HCT116 (cell line): ENCODE measurements around the gene GRIA1. TPM values are rescaled to one million over a fixed set of nuclear protein-coding genes. Genes with fewer than 3 reads are reported as not detected.

Source experiments
- ATAC-seq: fragments of 200-7000 bp; cut with Tn5 transposase; 2 replicates; pipeline ENCODE4 v1.9.1; 2020; ENCODE audit warnings: mild to moderate bottlenecking, moderate library complexity
- BruUV-seq: library from RNA; stranded (reverse); fragments of 400-500 nt; replicated peaks from 2 replicates; lab custom pipeline; 2021; lab: Mats Ljungman, UMichigan
- CTCF ChIA-PET: fragments of 300-600 bp; sonication (Branson Sonifier 250); formaldehyde crosslinking; loops from one replicate; lab custom pipeline; 2021; ENCODE audit warnings: antibody characterized with exemption; lab: Charles Lee
- POLR2A ChIA-PET: fragments of 300-600, 350-600 bp; sonication (Branson Sonifier 250); formaldehyde crosslinking; loops from one replicate; lab custom pipeline; 2021; ENCODE audit warnings: antibody characterized with exemption; lab: Charles Lee
- RAD21 ChIA-PET, 2 experiments: fragments of 300-600 bp; sonication (Branson Sonifier 250); formaldehyde crosslinking; loops; one replicate each; lab custom pipeline; 2023; ENCODE audit warnings: low total read pairs in 2 of 2; ENCODE audit not compliant: uncharacterized antibody in 2 of 2, unreplicated experiment in 2 of 2, low non-redundant PET in 1 of 2; lab: Charles Lee
- DNase-seq: peaks from one replicate; pipeline ENCODE4 v3.0.0-alpha.2; 2010; ENCODE audit warnings: low read depth, low spot score
- H2AFZ ChIP-seq: fragments of 200-600 bp; shearing (Covaris generic), sonication (generic); 2 replicates; pipeline ENCODE4 v1.6.1; 2017; ENCODE audit warnings: low read depth, mixed run types, mixed read lengths, antibody characterized with exemption, low read length; ENCODE audit not compliant: poor library complexity, severe bottlenecking
- H3K27ac ChIP-seq: 2 replicates; pipeline ENCODE4 v1.5.1; 2012; ENCODE audit warnings: low read depth, low read length
- H3K27me3 ChIP-seq: fragments of 200-600 bp; sonication (generic); 2 replicates; pipeline ENCODE4 v1.6.1; 2016; ENCODE audit warnings: mixed run types, low read length, mixed read lengths; ENCODE audit not compliant: insufficient read depth
- H3K36me3 ChIP-seq, 2 experiments: fragments of 200-500 bp in 1 of 2; fragments of 200-600 bp in 1 of 2; sonication (Bioruptor generic) in 1 of 2; sonication (generic) in 1 of 2; 2 replicates each; pipeline versions ENCODE4 v1.5.1 to v1.6.1; 2014 to 2016; ENCODE audit warnings: low read length in 2 of 2, inconsistent platforms in 1 of 2, mixed read lengths in 1 of 2, mixed run types in 1 of 2; ENCODE audit not compliant: insufficient read depth in 2 of 2, control insufficient read depth in 1 of 2
- H3K4me1 ChIP-seq, 2 experiments: fragments of 200-600 bp in 1 of 2; sonication (generic) in 1 of 2; 2 replicates each; pipeline versions ENCODE4 v1.5.1 to v1.6.1; 2012 to 2017; ENCODE audit warnings: low read length in 2 of 2, inconsistent platforms in 1 of 2, mild to moderate bottlenecking in 1 of 2, mixed read lengths in 1 of 2, mixed run types in 1 of 2, moderate library complexity in 1 of 2; ENCODE audit not compliant: insufficient read depth in 2 of 2, control insufficient read depth in 1 of 2
- H3K4me2 ChIP-seq: fragments of 200-600 bp; sonication (generic); 2 replicates; pipeline ENCODE4 v1.6.1; 2017; ENCODE audit warnings: mixed run types, low read length, mixed read lengths
- H3K4me3 ChIP-seq, 2 experiments: fragments of 200-600 bp in 1 of 2; sonication (generic) in 1 of 2; replicated peaks in 1 of 2; 2 replicates each; pipeline ENCODE4 v1.5.1; 2011 to 2016; ENCODE audit warnings: low read length in 2 of 2, control low read depth in 1 of 2, low read depth in 1 of 2, mild to moderate bottlenecking in 1 of 2, mixed read lengths in 1 of 2, mixed run types in 1 of 2
- H3K79me2 ChIP-seq: fragments of 200-600 bp; sonication (generic); 2 replicates; pipeline ENCODE4 v1.6.1; 2017; ENCODE audit warnings: mild to moderate bottlenecking, mixed run types, low read length, moderate library complexity, mixed read lengths; ENCODE audit not compliant: insufficient read depth
- H3K9ac ChIP-seq: fragments of 200-600 bp; sonication (generic); 2 replicates; pipeline ENCODE4 v1.6.1; 2016; ENCODE audit warnings: low read length, mixed read lengths
- H3K9me2 ChIP-seq: fragments of 200-600 bp; sonication (generic), shearing (Covaris generic); 2 replicates; pipeline ENCODE4 v1.6.1; 2017; ENCODE audit warnings: mixed run types, mild to moderate bottlenecking, moderate library complexity; ENCODE audit not compliant: insufficient read depth
- H3K9me3 ChIP-seq, 2 experiments: fragments of 200-500 bp in 1 of 2; fragments of 200-600 bp in 1 of 2; sonication (Bioruptor generic) in 1 of 2; sonication (generic) in 1 of 2; 2 replicates each; pipeline ENCODE4 v1.6.1; 2014 to 2017; ENCODE audit warnings: low read length in 2 of 2, mixed read lengths in 2 of 2, inconsistent platforms in 1 of 2, low read depth in 1 of 2, mild to moderate bottlenecking in 1 of 2, mixed run types in 1 of 2, moderate library complexity in 1 of 2; ENCODE audit not compliant: control insufficient read depth in 1 of 2, insufficient read depth in 1 of 2
- H4K20me1 ChIP-seq: fragments of 200-600 bp; sonication (generic), shearing (Covaris generic); 2 replicates; pipeline ENCODE4 v1.6.1; 2017; ENCODE audit warnings: mixed run types, mild to moderate bottlenecking, moderate library complexity; ENCODE audit not compliant: insufficient read depth
- CEBPB ChIP-seq: IDR thresholded peaks from 2 replicates; pipeline ENCODE4 v1.6.1; 2012; ENCODE audit warnings: low read depth
- ELF1 ChIP-seq: IDR thresholded peaks from 2 replicates; pipeline ENCODE4 v1.6.1; 2012; ENCODE audit warnings: low read depth, borderline replicate concordance
- POLR2AphosphoS5 ChIP-seq: IDR thresholded peaks from 2 replicates; pipeline ENCODE4 v1.6.1; 2011; ENCODE audit warnings: mild to moderate bottlenecking, low read depth, low read length, moderate library complexity
- RAD21 ChIP-seq: IDR thresholded peaks from 2 replicates; pipeline ENCODE4 v1.6.1; 2012; ENCODE audit warnings: low read depth, mild to moderate bottlenecking
- SP1 ChIP-seq: IDR thresholded peaks from 2 replicates; pipeline ENCODE4 v1.6.1; 2012; ENCODE audit warnings: low read depth
- SRF ChIP-seq: IDR thresholded peaks from 2 replicates; pipeline ENCODE4 v1.6.1; 2012; ENCODE audit warnings: low read depth
- TCF7L2 ChIP-seq: IDR thresholded peaks from 2 replicates; pipeline ENCODE4 v1.7.0; 2011; ENCODE audit warnings: borderline replicate concordance, inconsistent platforms; ENCODE audit not compliant: insufficient read depth, insufficient read length; ENCODE audit errors: extremely low read depth
- ZNF274 ChIP-seq: fragments of 200-500 bp; sonication (Bioruptor generic); IDR thresholded peaks from 2 replicates; pipeline ENCODE4 v1.6.1; 2014; ENCODE audit warnings: mild to moderate bottlenecking, low read depth, low read length, inconsistent platforms
- intact Hi-C: fragments of 100-400 bp; cut with micrococcal nuclease; formaldehyde crosslinking; loops from 2 replicates; pipeline ENCODE4 v1.10.0; 2022
- total RNA-seq: library from RNA; stranded (reverse); gene quantifications from one replicate; pipeline ENCODE4 v1.2.1, GENCODE V29; 2021; ENCODE audit not compliant: unreplicated experiment
- TF ChIP-seq, protein P1 (sequence below): IDR thresholded peaks from 2 replicates; pipeline ENCODE4 v1.6.1; 2012; ENCODE audit warnings: low read depth
- TF ChIP-seq, protein P2 (sequence below), 3 experiments: fragments of 200-600 bp in 1 of 3; sonication (generic) in 1 of 3; IDR thresholded peaks in 2 of 3; conservative IDR thresholded peaks in 1 of 3; 2 replicates each; pipeline ENCODE4 v1.5.1; 2012 to 2017; ENCODE audit warnings: low read depth in 2 of 3, low read length in 2 of 3, antibody characterized with exemption in 1 of 3, borderline replicate concordance in 1 of 3, control low read depth in 1 of 3, mild to moderate bottlenecking in 1 of 3, mixed read lengths in 1 of 3, mixed run types in 1 of 3, moderate library complexity in 1 of 3; ENCODE audit not compliant: insufficient read depth in 1 of 3
- TF ChIP-seq, protein P3 (sequence below): IDR thresholded peaks from 2 replicates; pipeline ENCODE4 v1.6.1; 2012
- TF ChIP-seq, protein P4 (sequence below): IDR thresholded peaks from 2 replicates; pipeline ENCODE4 v1.6.1; 2011; ENCODE audit warnings: mild to moderate bottlenecking, low read length, moderate library complexity; ENCODE audit not compliant: insufficient replicate concordance; ENCODE audit errors: extremely low read depth
- TF ChIP-seq, protein P5 (sequence below): IDR thresholded peaks from 2 replicates; pipeline ENCODE4 v1.6.1; 2012

The GRIA1 gene
- total RNA-seq, 1 experiment from 2014 or later, result not detected

DNA sequence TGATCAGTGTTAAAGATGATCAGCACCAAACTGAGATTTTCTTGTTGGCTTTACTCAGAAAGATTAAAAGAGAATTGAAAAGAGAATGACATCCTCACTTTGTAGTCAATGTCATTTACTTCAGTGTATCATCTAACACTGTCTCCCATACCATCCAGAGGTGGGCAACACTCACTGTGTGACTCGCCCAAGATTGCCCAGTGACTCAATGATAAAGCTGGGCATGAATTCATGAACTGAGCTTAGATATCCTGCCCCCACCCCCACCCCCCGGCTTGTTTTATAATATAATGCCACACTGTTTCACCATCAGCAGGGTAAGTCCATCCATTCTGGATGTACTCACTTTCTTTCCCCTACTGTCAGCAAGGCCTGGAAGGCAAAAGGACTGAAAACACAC lies 306.1 kb downstream of the GRIA1 start:
- Histone ChIP-seq H3K27ac (no peak overlapping the region), H3K9ac (no peak overlapping the region), H3K4me1 (no peaks in the 10 kb centered on the region), H3K9me2 (no peaks in the 10 kb centered on the region), H2AFZ (no peak overlapping the region), H3K4me3 (no peak overlapping the region), H3K36me3 (no peaks in the 10 kb centered on the region), H3K4me2 (no peak overlapping the region), H3K9me3 (no peaks in the 10 kb centered on the region), H3K79me2 (no peaks in the 10 kb centered on the region), H3K27me3 (peaks cover 9% of the 10 kb centered on the region; the same call in 1 of the 2 replicates), H4K20me1 (no peaks in the 10 kb centered on the region)
- TF ChIP-seq, protein P1, sequence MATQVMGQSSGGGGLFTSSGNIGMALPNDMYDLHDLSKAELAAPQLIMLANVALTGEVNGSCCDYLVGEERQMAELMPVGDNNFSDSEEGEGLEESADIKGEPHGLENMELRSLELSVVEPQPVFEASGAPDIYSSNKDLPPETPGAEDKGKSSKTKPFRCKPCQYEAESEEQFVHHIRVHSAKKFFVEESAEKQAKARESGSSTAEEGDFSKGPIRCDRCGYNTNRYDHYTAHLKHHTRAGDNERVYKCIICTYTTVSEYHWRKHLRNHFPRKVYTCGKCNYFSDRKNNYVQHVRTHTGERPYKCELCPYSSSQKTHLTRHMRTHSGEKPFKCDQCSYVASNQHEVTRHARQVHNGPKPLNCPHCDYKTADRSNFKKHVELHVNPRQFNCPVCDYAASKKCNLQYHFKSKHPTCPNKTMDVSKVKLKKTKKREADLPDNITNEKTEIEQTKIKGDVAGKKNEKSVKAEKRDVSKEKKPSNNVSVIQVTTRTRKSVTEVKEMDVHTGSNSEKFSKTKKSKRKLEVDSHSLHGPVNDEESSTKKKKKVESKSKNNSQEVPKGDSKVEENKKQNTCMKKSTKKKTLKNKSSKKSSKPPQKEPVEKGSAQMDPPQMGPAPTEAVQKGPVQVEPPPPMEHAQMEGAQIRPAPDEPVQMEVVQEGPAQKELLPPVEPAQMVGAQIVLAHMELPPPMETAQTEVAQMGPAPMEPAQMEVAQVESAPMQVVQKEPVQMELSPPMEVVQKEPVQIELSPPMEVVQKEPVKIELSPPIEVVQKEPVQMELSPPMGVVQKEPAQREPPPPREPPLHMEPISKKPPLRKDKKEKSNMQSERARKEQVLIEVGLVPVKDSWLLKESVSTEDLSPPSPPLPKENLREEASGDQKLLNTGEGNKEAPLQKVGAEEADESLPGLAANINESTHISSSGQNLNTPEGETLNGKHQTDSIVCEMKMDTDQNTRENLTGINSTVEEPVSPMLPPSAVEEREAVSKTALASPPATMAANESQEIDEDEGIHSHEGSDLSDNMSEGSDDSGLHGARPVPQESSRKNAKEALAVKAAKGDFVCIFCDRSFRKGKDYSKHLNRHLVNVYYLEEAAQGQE, result no peak
- TF ChIP-seq, protein P2, sequence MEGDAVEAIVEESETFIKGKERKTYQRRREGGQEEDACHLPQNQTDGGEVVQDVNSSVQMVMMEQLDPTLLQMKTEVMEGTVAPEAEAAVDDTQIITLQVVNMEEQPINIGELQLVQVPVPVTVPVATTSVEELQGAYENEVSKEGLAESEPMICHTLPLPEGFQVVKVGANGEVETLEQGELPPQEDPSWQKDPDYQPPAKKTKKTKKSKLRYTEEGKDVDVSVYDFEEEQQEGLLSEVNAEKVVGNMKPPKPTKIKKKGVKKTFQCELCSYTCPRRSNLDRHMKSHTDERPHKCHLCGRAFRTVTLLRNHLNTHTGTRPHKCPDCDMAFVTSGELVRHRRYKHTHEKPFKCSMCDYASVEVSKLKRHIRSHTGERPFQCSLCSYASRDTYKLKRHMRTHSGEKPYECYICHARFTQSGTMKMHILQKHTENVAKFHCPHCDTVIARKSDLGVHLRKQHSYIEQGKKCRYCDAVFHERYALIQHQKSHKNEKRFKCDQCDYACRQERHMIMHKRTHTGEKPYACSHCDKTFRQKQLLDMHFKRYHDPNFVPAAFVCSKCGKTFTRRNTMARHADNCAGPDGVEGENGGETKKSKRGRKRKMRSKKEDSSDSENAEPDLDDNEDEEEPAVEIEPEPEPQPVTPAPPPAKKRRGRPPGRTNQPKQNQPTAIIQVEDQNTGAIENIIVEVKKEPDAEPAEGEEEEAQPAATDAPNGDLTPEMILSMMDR (IDR thresholded peaks at IDR 0.05 in 2 of 3, conservative IDR thresholded peaks at IDR 0.05 in 1 of 3; ENCODE audit: borderline replicate concordance in 1 of 3, insufficient read depth in 1 of 3, low read depth in 2 of 3, low read length in 2 of 3), result no peak
- no peak for TF ChIP-seq POLR2AphosphoS5
- TF ChIP-seq, protein P3, sequence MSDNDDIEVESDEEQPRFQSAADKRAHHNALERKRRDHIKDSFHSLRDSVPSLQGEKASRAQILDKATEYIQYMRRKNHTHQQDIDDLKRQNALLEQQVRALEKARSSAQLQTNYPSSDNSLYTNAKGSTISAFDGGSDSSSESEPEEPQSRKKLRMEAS, result no peak
- no peak for TF ChIP-seq CEBPB
- TF ChIP-seq TCF7L2, result no peak
- TF ChIP-seq, protein P4, sequence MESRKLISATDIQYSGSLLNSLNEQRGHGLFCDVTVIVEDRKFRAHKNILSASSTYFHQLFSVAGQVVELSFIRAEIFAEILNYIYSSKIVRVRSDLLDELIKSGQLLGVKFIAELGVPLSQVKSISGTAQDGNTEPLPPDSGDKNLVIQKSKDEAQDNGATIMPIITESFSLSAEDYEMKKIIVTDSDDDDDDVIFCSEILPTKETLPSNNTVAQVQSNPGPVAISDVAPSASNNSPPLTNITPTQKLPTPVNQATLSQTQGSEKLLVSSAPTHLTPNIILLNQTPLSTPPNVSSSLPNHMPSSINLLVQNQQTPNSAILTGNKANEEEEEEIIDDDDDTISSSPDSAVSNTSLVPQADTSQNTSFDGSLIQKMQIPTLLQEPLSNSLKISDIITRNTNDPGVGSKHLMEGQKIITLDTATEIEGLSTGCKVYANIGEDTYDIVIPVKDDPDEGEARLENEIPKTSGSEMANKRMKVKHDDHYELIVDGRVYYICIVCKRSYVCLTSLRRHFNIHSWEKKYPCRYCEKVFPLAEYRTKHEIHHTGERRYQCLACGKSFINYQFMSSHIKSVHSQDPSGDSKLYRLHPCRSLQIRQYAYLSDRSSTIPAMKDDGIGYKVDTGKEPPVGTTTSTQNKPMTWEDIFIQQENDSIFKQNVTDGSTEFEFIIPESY, result no peak
- no peak for TF ChIP-seq SP1
- TF ChIP-seq ELF1, result no peak
- TF ChIP-seq SRF, result no peak
- TF ChIP-seq, protein P5, sequence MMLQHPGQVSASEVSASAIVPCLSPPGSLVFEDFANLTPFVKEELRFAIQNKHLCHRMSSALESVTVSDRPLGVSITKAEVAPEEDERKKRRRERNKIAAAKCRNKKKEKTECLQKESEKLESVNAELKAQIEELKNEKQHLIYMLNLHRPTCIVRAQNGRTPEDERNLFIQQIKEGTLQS, result no peak
- no peak for TF ChIP-seq ZNF274
- TF ChIP-seq RAD21, result no peak
- DNase-seq (no peak), ATAC-seq (no peak)
- ChIA-PET RAD21 (no interaction called here), POLR2A (no interaction called here), CTCF (no interaction called here)
- intact Hi-C loops, result no loop called here
- no TSS peak for BruUV-seq
